IMR-90 (cell line): ENCODE data around the gene TSGA10. TPM values are rescaled to one million over a fixed set of nuclear protein-coding genes. Genes with fewer than 3 reads are reported as not detected.

Experiments used
- ATAC-seq: fragments of 200-7000 bp; cut with Tn5 transposase; 2 replicates; pipeline ENCODE4 v1.9.1; 2020; ENCODE audit warnings: low read depth, mild to moderate bottlenecking, moderate library complexity
- BruUV-seq: library from RNA; stranded (reverse); fragments of 400-500 nt; replicated peaks from 2 replicates; lab custom pipeline; 2021; lab: Mats Ljungman, UMichigan
- CTCF ChIA-PET: fragments of 300-600 bp; formaldehyde crosslinking; extraction: SDS; loops from one replicate; lab custom pipeline; 2021; ENCODE audit warnings: antibody characterized with exemption; lab: Yijun Ruan, JAX
- POLR2A ChIA-PET: fragments of 300-600 bp; sonication (Branson Sonifier 250); formaldehyde crosslinking; loops from one replicate; lab custom pipeline; 2022; ENCODE audit warnings: antibody characterized with exemption; ENCODE audit not compliant: unreplicated experiment; lab: Charles Lee
- DNase-seq: peaks from one replicate; pipeline ENCODE4 v3.0.0; 2013
- H2AFZ ChIP-seq: replicated peaks from 2 replicates; pipeline ENCODE3; 2013; ENCODE audit warnings: low read length, mild to moderate bottlenecking; ENCODE audit not compliant: poor library complexity
- H2AK5ac ChIP-seq: 2 replicates; pipeline ENCODE4 v1.6.1; 2013; ENCODE audit warnings: low read depth, low read length, inconsistent platforms
- H2AK9ac ChIP-seq: replicated peaks from 2 replicates; pipeline ENCODE3; 2013; ENCODE audit warnings: mild to moderate bottlenecking, low read depth, low read length, moderate library complexity; ENCODE audit not compliant: poor library complexity
- H2BK120ac ChIP-seq: 2 replicates; pipeline ENCODE4 v1.6.1; 2013; ENCODE audit warnings: low read depth, low read length, inconsistent platforms
- H2BK15ac ChIP-seq: 3 replicates; pipeline ENCODE4 v1.6.1; 2013; ENCODE audit warnings: low read depth, low read length, inconsistent platforms
- H2BK20ac ChIP-seq: 2 replicates; pipeline ENCODE4 v1.6.1; 2013; ENCODE audit warnings: low read depth, mild to moderate bottlenecking, inconsistent platforms, low read length, moderate library complexity
- H2BK5ac ChIP-seq: 2 replicates; pipeline ENCODE4 v1.6.1; 2013; ENCODE audit warnings: mild to moderate bottlenecking, low read depth, low read length, inconsistent platforms; ENCODE audit not compliant: poor library complexity, severe bottlenecking
- H3K14ac ChIP-seq: replicated peaks from 2 replicates; pipeline ENCODE4 v1.6.1; 2013; ENCODE audit warnings: low read depth, low read length, inconsistent platforms
- H3K18ac ChIP-seq: 2 replicates; pipeline ENCODE4 v1.6.1; 2013; ENCODE audit warnings: low read depth, low read length, control low read depth
- H3K23ac ChIP-seq: 2 replicates; pipeline ENCODE4 v1.6.1; 2013; ENCODE audit warnings: low read depth, low read length, inconsistent platforms
- H3K27ac ChIP-seq: 2 replicates; pipeline ENCODE4 v1.5.1; 2013; ENCODE audit warnings: mild to moderate bottlenecking, control low read depth, low read length; ENCODE audit not compliant: insufficient read depth
- H3K27me3 ChIP-seq: 2 replicates; pipeline ENCODE4 v1.6.1; 2013; ENCODE audit warnings: low read length; ENCODE audit not compliant: control insufficient read depth, insufficient read depth
- H3K36me3 ChIP-seq: 2 replicates; pipeline ENCODE4 v1.6.1; 2013; ENCODE audit warnings: low read length, mixed read lengths; ENCODE audit not compliant: control insufficient read depth, insufficient read depth
- H3K4ac ChIP-seq: 2 replicates; pipeline ENCODE4 v1.6.1; 2013; ENCODE audit warnings: low read depth, low read length, inconsistent platforms
- H3K4me1 ChIP-seq: 2 replicates; pipeline ENCODE4 v1.6.1; 2013; ENCODE audit warnings: low read length, mixed read lengths; ENCODE audit not compliant: control insufficient read depth, insufficient read depth
- H3K4me2 ChIP-seq: 2 replicates; pipeline ENCODE4 v1.6.1; 2013; ENCODE audit warnings: low read depth, mild to moderate bottlenecking, control low read depth, low read length, moderate library complexity
- H3K4me3 ChIP-seq: 2 replicates; pipeline ENCODE4 v1.5.1; 2013; ENCODE audit warnings: low read depth, mild to moderate bottlenecking, control low read depth, low read length, moderate library complexity; ENCODE audit not compliant: insufficient read depth
- H3K56ac ChIP-seq: 2 replicates; pipeline ENCODE4 v1.6.1; 2013; ENCODE audit warnings: low read length, inconsistent platforms; ENCODE audit not compliant: insufficient read depth; ENCODE audit errors: extremely low read depth
- H3K79me1 ChIP-seq, 2 experiments: 2 replicates each; pipeline ENCODE4 v1.6.1; 2013; ENCODE audit warnings: low read length in 2 of 2, inconsistent platforms in 1 of 2, low read depth in 1 of 2
- H3K9ac ChIP-seq: 2 replicates; pipeline ENCODE4 v1.6.1; 2013; ENCODE audit warnings: low read depth, low read length, control low read depth
- H3K9me1 ChIP-seq: 2 replicates; pipeline ENCODE4 v1.6.1; 2013; ENCODE audit warnings: low read length, inconsistent platforms; ENCODE audit not compliant: insufficient read depth
- H3K9me3 ChIP-seq: 2 replicates; pipeline ENCODE4 v1.6.1; 2013; ENCODE audit warnings: low read length; ENCODE audit not compliant: control insufficient read depth, insufficient read depth
- H4K20me1 ChIP-seq: 2 replicates; pipeline ENCODE4 v1.6.1; 2013; ENCODE audit warnings: low read length, inconsistent platforms; ENCODE audit not compliant: insufficient read depth
- H4K5ac ChIP-seq: 2 replicates; pipeline ENCODE4 v1.6.1; 2013; ENCODE audit warnings: mild to moderate bottlenecking, low read depth, low read length, control low read depth
- H4K8ac ChIP-seq, 2 experiments: 2 replicates each; pipeline ENCODE4 v1.6.1; 2013; ENCODE audit warnings: low read depth in 2 of 2, low read length in 2 of 2, control low read depth in 1 of 2, inconsistent platforms in 1 of 2
- H4K91ac ChIP-seq: 2 replicates; pipeline ENCODE4 v1.6.1; 2013; ENCODE audit warnings: low read depth, low read length, inconsistent platforms; ENCODE audit not compliant: insufficient read depth
- BHLHE40 ChIP-seq: fragments of 150-350 bp; IDR thresholded peaks from 2 replicates; pipeline ENCODE4 v1.6.1; 2016; ENCODE audit warnings: mild to moderate bottlenecking, low read depth, low read length
- CEBPB ChIP-seq: IDR thresholded peaks from 2 replicates; pipeline ENCODE4 v1.6.1; 2012; ENCODE audit warnings: low read depth, low read length, improper control_type of control experiment
- CHD1 ChIP-seq: IDR thresholded peaks from 2 replicates; pipeline ENCODE4 v1.6.1; 2012; ENCODE audit warnings: low read depth, low read length, improper control_type of control experiment
- ELK1 ChIP-seq: fragments of 150-350 bp; IDR thresholded peaks from 2 replicates; pipeline ENCODE4 v1.6.1; 2016; ENCODE audit warnings: low read depth, mild to moderate bottlenecking, low read length, moderate library complexity, borderline replicate concordance
- FOS ChIP-seq: fragments of 150-350 bp; IDR thresholded peaks from 2 replicates; pipeline ENCODE4 v1.6.1; 2016; ENCODE audit warnings: low read depth, low read length
- MAFK ChIP-seq: IDR thresholded peaks from 2 replicates; pipeline ENCODE4 v1.6.1; 2012; ENCODE audit warnings: low read depth, low read length, improper control_type of control experiment
- MAZ ChIP-seq: IDR thresholded peaks from 2 replicates; pipeline ENCODE4 v1.6.1; 2012; ENCODE audit warnings: low read depth, mild to moderate bottlenecking, low read length, improper control_type of control experiment, moderate library complexity, borderline replicate concordance
- MXI1 ChIP-seq: IDR thresholded peaks from 2 replicates; pipeline ENCODE4 v1.6.1; 2012; ENCODE audit warnings: low read depth, mild to moderate bottlenecking, low read length, moderate library complexity, borderline replicate concordance
- POLR2A ChIP-seq: IDR thresholded peaks from 2 replicates; pipeline ENCODE4 v1.6.1; 2012; ENCODE audit warnings: mild to moderate bottlenecking, low read depth, low read length
- RAD21 ChIP-seq: IDR thresholded peaks from 2 replicates; pipeline ENCODE4 v1.6.1; 2012; ENCODE audit warnings: low read length, improper control_type of control experiment
- RCOR1 ChIP-seq: IDR thresholded peaks from 2 replicates; pipeline ENCODE4 v1.6.1; 2012; ENCODE audit warnings: mild to moderate bottlenecking, low read length, improper control_type of control experiment; ENCODE audit not compliant: insufficient replicate concordance
- RFX5 ChIP-seq: IDR thresholded peaks from 2 replicates; pipeline ENCODE4 v1.8.0; 2012; ENCODE audit warnings: low read depth, mild to moderate bottlenecking, low read length, moderate library complexity
- SMC3 ChIP-seq: fragments of 150-350 bp; IDR thresholded peaks from 2 replicates; pipeline ENCODE4 v1.6.1; 2016; ENCODE audit warnings: low read depth, mild to moderate bottlenecking, antibody characterized with exemption, low read length, moderate library complexity
- USF2 ChIP-seq: fragments of 150-350 bp; IDR thresholded peaks from 2 replicates; pipeline ENCODE4 v1.6.1; 2017; ENCODE audit warnings: mild to moderate bottlenecking, antibody characterized with exemption, low read length, low read depth
- WGBS, 2 experiments: methylation state at CpG; one replicate each; pipeline versions ENCODE4 v1.1.5 to v1.1.7; 2013; ENCODE audit warnings: missing lambda C conversion rate in 2 of 2; ENCODE audit not compliant: insufficient read length in 1 of 2; ENCODE audit errors: extremely low coverage in 2 of 2; 5-methylcytosine and 5-hydroxymethylcytosine counted together
- dilution Hi-C: fragments of 300-500 bp; cut with HindIII; formaldehyde crosslinking; loops from one replicate; pipeline ENCODE4 v1.14.3; 2018; ENCODE audit warnings: low sequenced_read_pairs; ENCODE audit not compliant: unreplicated experiment
- in situ Hi-C: fragments of 300-500 bp; cut with MboI; formaldehyde crosslinking; loops from 3 replicates; pipeline ENCODE4 v1.14.3; 2019; ENCODE audit warnings: low sequenced_read_pairs, inconsistent platforms, mixed read lengths
- intact Hi-C: fragments of 100-400 bp; cut with micrococcal nuclease; formaldehyde crosslinking; loops from 2 replicates; pipeline ENCODE4 v1.10.0; 2022
- polyA plus RNA-seq, 3 experiments: library from polyadenylated mRNA; depleted of rRNA; stranded (reverse); fragments of >200 nt; gene quantifications; 2 replicates each; pipeline ENCODE4 v1.2.3, GENCODE V29; 2012; ENCODE audit warnings: low replicate concordance in 1 of 3
- total RNA-seq: library from RNA; depleted of rRNA; stranded (reverse); fragments of >200 nt; gene quantifications from 2 replicates; pipeline ENCODE4 v1.2.3, GENCODE V29; 2012

The TSGA10 gene
- total and polyA plus RNA-seq, 2 of the 4 experiments (the other 2 are of a cell fraction): 0.32 to 0.54 TPM

GRCh38 chr2:98948956-98949739, 205.6 kb downstream of the TSGA10 start:
- H4K20me1 ChIP-seq: no peaks in the 10 kb centered on the region
- WGBS, 2 experiments: 40% methylated on average over 1 of the region's 5 CpGs; no CpG with 5 or more reads in 1 of the 2 experiments
- no peak overlapping the region for H2BK120ac ChIP-seq
- H2BK20ac ChIP-seq: no peak overlapping the region
- no peak overlapping the region for H4K5ac ChIP-seq
- no peak overlapping the region for H2BK5ac ChIP-seq
- TF ChIP-seq MAZ: no peak
- TF ChIP-seq MAFK: no peak
- TF ChIP-seq BHLHE40: no peak
- no peak for TF ChIP-seq USF2
- TF ChIP-seq RCOR1: no peak
- no peak for TF ChIP-seq ELK1
- no peak for TF ChIP-seq POLR2A
- no peak for TF ChIP-seq MXI1
- no peak for TF ChIP-seq CHD1
- TF ChIP-seq RFX5: no peak
- TF ChIP-seq RAD21: no peak
- no peak for TF ChIP-seq CEBPB
- TF ChIP-seq FOS: no peak
- no peak for TF ChIP-seq SMC3
- dilution Hi-C loops (no loop called here), in situ Hi-C loops (no loop called here), intact Hi-C loops (no loop called here)
- no peaks in the 10 kb centered on the region for H3K36me3 ChIP-seq
- no TSS peak for BruUV-seq
- H2AFZ ChIP-seq: no peak overlapping the region
- POLR2A ChIA-PET: no interaction called here
- no peak for DNase-seq
- no peak overlapping the region for H3K14ac ChIP-seq
- no peaks in the 10 kb centered on the region for H3K9me1 ChIP-seq
- H3K4me3 ChIP-seq: no peak overlapping the region
- H4K91ac ChIP-seq: no peak overlapping the region
- H3K79me1 ChIP-seq: no peaks in the 10 kb centered on the region
- H2BK15ac ChIP-seq: no peak overlapping the region
- H2AK5ac ChIP-seq: no peak overlapping the region
- H3K4me2 ChIP-seq: no peak overlapping the region
- CTCF ChIA-PET: no interaction called here
- no peak for ATAC-seq
- H3K56ac ChIP-seq: no peak overlapping the region
- peaks cover 5% of the 10 kb centered on the region; the same call in 1 of the 2 replicates for H3K27me3 ChIP-seq
- H3K18ac ChIP-seq: no peak overlapping the region
- no peak overlapping the region for H3K4ac ChIP-seq
- no peak overlapping the region for H4K8ac ChIP-seq
- H3K9ac ChIP-seq: no peak overlapping the region
- H3K23ac ChIP-seq: no peak overlapping the region
- no peak overlapping the region for H3K27ac ChIP-seq
- H3K4me1 ChIP-seq: no peaks in the 10 kb centered on the region
- H3K9me3 ChIP-seq: no peaks in the 10 kb centered on the region
- no peak overlapping the region for H2AK9ac ChIP-seq
